Embryonic facial prominence (tissue), 1 donor: ENCODE measurements around the gene SCOC.

Experiments used
- DNase-seq: peaks from one replicate; pipeline ENCODE4 v3.0.0-alpha.2; 2016; ENCODE audit errors: extremely low spot score

Gene SCOC

DNA sequence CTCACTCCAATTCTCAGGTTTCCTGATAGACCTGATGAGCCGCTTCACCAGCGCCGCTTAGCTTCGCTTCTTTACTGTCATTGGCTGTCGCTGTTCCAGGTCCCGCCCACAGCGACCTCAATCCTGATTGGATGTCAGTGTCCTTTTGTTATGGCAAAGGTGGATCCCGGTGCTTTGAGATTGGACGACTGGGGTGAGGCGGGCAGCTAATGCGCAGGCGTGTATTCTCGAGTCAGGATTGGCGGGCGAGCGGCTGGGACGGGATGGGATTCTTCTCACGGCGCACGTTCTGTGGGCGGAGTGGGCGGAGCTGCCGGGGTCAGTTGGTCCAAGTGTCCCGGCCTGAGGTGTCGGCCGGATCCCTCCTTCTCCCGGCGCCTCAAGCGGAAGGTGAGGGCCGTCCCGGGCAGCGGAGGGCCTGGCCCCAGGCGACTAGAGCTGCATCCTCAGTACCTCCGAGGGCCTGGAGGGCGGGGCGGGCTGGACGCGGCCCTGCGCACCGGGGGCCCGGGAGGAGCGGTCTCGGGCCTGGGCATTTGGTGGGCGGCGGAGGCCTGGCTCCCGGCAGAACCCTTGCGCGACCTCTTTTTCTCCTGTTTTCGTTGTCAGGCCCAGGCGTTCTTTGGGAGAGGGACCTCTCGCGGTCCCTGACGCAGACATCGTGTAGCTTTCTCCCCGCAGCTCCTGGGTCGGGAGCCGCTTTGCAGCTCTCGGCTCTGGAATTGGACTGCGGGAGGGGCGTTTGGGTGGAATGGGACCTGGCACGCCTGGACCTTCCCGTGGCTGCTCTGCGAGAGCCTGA, at the start of gene SCOC:
Gene SCOC, plus strand, starts transcription at position 319 of the 802 bp plus-strand sequence. CDS start 5,525 bp downstream, outside the sequence.
- peak; percentile 97 for DNase-seq

DNA sequence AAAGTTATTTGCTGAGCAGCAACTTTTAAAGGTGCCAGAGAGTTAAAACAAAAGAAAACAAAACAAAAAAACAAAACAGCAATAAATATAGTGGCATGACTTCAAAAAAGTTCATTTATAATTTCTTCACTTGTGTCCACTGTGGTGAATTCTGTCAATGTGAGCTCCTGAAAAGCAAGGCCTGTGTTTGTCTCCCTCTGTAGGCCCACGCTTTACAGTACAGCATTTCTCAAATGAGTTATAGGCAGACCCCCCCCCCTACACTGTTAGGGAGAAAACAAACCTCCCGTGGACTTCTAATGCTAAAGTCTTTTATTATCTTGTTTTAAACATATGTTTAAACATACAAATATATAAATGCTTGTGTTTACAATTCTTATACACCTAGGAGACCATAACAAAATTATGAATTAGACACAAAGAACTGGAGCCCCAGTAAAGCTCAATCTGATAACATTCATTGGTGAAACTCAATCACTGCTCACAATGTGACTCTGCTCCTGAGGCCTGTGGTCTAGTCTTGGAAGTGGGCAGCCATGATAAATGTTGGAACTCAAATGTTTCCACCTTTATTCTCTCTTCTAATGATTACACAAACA, 47.0 kb upstream of the SCOC start:
- no peak for DNase-seq

DNA sequence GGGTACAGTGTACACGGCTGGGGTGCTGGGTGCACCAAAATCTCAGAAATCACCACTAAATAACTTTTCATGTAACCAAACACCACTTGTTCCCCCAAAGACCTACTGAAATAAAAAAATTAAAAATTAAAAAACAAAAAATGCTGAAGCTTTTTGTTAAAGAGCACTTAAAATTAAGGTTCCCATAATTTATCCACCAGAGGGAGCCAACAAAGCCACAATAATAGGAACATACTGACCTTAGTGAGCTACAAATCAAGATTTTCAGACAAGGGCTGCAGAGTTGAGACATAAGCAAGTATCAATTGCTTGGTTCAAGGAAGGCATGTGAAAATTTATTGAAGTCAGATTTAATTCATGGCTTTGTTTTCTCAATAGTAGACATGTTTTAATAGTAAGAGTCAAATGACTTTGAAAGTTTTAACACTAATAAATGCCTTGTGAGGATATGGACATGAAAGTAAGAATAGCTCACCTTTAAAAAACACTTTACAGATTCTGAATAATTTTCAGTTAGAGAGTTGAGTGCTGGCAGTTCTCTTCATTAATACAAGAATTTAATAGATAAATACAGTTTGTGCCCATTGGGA, 43.0 kb upstream of the SCOC start:
- no peak for DNase-seq

DNA sequence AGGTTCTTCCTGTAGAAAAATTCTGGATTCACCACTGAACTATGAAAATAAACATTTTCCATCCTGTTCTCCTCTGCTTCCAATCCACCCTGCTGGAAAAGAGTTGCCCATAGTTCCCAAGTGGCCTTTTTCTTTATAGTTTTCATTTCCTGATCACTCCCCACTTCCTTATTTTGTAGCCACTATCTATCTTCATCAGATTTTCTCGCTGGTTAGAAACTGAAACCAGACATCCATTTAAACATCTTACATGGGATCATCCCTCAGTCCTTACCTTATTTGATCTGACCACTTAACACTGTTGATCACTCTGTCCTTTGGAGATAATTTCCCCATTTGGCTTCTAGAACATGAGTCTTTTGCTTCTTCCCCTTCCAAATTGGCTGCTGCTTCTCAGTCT, 42.2 kb upstream of the SCOC start:
- no peak for DNase-seq

DNA sequence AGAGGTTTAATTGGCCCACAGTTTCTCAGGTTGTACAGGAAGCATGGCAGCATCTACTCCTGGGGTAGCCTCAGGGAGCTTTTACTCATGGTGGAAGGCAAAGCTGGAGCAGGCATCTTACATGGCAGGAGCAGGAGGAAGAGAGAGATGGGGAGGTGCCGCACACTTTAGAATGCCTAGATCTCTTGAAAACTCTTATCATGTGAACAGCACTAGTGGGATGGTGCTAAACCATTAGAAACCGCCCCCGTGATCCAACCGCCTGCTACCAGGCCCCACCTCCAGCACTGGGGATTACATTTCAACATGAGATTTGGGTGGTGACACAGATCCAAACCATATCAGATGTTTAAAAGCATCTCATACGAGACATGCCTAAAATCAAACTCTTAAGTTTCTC, 41.6 kb upstream of the SCOC start:
- no peak for DNase-seq

DNA sequence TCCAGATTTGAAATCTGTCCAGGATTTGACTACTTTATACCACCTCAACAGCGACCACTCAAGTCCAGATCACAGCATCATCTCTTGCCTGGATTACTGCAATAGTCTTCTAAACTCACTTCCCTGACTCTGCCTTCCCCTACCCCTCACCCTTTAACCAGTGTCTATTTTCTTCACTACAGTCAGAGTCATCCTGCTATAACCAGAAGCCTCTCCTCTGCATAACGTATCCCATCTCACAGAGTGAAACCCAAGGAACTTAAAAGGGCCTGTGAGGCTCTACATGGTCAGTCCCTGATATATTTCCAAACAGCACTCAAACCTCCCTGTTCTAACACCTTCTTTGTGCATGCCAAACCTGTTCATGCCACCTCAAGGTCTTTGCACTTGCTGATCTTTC, 40.7 kb upstream of the SCOC start:
- DNase-seq = no peak

DNA sequence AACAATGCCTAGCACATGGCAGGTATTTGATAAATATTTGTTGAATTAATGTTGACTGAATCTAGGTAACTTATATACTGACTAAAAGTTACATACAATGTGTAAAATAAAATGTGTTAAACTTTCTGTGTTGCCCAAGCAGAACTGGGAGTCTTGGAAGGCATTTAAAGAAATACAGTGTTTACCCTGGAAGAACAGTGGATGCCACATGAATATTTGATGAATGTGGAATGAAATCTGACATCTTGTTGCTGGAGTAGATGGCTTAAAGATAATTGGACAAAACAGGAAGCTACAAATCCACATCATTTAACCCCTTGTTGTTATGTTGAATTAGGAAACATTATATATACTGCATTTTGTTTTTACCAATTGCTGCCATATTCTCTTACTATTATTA, 39.9 kb upstream of the SCOC start:
- DNase-seq = no peak

DNA sequence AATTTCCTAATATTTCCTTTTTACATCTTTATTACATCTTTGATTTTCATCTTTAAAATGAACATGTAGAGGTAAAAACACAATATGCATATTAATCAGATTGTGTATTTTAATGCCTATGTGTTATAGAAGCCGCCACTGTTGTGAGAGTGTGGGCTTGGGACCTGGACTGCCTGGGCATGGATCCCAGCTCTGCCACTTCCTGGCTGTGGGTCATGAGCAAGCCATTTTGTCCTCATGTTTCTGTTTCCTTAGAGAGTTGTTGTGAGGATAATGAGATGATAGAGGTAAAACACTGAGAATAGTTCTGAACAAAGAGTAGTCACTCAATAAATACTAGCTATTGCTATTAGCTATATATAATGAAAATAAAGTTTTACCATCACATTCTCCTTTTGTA, 38.4 kb upstream of the SCOC start:
- DNase-seq = no peak

DNA sequence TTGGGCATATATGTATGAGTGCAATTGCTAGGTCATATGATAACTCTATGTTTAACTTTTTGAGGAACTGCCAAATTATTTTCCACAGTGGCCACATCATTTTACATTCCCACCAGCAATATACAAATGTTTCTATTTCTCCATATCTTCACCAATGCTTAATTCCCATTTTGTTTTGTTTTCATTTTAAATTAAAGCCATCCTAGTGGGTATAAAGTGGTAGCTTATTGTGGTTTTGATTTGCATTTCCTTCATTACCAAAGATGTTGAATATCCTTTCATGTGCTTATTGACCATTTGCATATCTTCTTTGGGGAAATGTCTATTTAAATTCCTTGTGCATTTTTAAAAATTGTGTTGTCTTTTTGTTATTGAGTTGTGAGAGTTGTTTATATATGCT, 36.7 kb upstream of the SCOC start:
- DNase-seq = no peak

DNA sequence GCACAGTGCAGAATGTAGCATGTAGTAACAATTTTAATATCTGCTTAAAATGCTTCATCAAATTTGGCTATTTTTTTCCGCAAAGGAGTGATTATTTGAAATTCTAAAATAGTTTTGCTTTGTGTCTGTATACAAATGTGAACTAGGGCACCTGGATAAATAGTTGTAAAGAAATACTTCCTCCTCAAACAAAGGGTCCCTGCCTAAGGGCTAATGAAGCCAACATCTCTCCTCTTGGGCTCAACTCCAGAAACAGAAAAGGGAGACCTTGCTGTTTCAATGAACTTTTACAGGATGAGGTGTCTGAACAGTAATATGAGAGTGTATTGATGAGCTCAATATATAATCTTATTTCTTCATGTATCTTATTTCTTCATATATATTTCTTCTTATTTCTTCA, 30.8 kb upstream of the SCOC start:
- no peak for DNase-seq

DNA sequence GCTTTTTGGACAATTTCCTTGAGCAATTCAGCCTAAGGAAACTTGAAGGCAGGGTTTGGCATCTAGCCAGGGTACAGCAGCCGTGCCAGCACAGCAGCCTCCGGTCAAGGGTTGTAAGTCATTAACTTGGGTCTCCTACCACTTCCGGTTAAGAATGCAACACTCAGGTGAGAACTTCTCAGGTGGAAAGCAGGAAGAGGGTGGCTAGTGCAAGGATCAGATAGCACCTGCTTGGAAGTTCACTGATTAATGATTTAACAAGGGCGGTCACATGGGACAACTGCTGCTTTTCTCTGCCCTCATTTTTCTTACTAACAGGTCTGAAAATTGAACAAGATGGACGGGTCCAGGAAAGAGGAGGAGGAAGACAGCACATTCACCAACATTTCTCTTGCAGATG, 30.1 kb upstream of the SCOC start:
- no peak for DNase-seq

DNA sequence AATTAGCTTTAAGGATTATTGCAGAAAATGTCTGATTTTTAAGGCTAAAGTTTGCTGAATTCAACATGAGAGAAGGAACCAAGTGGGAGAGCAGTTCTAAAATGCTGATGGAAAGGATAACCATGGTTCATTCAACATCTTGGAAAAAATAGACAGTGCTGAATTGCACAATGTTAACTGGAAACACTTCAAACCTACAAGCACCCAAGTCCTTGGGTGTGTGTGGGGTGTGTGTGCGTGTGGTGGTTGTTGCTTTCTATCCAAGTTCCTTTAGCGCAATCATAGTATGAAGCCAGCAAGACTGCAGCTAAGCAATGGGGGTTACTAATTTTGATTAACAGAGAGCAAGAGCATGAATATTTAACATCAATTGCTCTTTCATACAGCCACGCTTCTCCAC, 29.3 kb upstream of the SCOC start:
- DNase-seq = no peak

DNA sequence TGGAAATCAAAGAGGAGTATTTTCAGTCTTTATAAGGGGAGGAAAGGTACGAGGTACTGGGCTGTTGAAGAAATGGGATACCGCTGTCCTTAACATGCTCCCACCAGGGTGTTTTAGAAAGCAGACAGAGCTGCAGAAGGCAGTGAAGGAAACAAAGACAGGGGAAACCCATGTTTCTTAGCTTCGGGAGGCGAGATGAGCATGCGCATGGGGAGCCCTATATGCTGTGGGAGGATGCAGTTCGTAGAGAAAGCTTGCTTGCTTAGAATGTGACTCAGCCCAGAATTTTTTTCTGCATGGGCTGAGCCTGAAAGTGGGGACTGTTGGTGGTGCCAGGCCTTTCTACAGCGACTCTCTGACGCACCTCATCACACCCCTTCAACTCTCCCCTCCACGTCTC, 28.8 kb upstream of the SCOC start:
- DNase-seq = no peak

DNA sequence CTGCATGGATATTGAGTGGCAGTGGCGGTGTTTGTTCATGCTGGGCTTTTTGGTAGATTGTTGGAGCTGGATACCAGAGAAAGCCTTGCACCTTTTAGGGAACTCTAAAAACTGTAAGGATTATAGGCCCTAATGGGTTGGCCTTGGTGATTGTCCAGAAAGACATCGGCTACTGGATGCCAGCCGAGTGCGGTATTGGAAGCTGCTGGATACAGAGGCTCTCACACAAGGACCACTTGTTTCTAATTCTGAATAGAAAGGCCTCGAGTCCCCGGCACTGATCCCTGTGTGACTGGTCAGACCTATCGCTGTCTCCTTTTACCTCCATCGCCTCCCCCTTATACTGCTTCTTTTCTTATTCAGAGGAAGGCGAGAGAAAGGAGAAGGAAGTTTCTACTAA, 27.3 kb upstream of the SCOC start:
- DNase-seq = no peak

DNA sequence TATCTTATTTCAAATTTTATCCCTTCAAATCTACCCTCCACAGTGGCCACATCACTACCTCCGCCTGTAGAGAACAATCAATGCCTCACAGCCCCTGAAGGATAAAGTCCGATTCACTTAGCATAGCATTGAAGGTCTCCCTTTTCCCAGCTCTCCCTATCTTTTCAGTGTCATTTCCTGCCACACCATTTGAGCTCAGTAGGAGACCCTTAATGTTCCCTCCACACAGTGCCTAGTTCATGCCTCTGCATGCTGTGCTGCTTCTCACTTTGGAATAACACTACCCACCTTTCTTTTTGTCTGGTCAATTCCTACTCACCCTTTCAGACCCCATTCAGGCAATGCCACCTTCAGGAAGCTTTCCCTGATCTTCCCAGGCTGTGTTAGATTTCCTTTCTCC, 23.6 kb upstream of the SCOC start:
- no peak for DNase-seq

DNA sequence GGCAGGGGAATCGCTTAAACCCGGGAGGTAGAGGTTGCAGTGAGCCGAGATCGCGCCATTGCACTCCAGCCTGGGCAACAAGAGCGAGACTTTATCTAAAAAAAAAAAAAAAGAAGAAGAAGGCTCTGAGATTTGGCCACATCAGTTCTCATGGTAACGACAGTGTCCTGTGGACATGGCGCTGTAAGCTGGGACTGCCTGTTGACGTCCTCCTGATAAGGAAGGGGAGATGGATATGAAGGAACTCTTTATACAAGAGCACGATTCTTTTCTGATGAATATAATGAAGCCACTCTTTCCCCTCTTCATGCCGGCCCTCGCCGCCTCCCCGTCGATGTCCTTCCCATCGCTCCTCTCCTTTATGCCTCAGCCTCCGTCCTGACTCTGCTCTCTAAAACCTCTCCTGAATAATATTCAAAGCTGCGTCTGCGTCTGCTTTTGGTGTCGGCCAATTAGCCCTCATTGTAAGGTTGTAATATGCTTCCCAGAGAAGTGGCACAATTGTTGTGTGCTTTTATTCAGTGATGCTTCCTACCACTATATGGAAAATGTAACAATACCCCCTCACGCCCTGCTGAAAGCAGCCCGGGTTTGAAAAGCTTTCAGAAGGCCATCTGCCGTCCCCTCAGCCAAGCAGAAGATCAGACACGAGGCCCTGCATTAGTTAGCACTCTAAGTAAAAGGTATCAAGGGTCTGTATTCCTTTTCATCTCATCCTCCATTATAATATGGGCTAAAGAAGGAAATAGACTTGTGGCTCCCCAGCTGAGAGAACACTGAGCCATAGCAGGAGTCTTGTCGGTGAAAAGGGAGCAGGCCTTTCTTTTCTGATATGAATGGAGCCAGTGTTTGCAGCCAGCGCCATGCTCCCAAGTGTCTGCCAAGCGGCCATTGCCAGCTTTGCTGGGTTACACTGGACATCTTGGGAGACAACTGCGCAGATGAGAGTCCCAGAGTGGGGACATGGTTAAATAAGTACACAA, 22.1 kb upstream of the SCOC start:
- no peak for DNase-seq

DNA sequence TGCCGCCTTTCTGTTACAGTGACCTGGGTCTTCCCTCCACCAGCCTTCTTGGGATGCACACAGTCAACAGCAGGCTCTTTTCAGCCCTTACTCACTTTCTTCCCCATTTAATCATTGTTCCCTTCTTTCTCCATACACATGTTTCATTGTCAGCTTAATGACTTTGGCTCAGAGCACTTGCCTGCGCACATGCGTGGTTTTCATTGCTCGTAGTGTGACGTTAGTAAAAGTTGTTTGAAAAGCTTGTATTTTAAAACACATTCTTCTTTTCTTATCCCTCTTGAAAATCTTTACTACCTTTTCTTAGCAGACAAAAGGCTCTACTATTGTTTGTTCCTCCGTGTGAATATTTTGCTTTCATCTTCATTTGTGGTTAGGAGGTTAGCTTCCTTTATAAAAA, 19.7 kb upstream of the SCOC start:
- no peak for DNase-seq

DNA sequence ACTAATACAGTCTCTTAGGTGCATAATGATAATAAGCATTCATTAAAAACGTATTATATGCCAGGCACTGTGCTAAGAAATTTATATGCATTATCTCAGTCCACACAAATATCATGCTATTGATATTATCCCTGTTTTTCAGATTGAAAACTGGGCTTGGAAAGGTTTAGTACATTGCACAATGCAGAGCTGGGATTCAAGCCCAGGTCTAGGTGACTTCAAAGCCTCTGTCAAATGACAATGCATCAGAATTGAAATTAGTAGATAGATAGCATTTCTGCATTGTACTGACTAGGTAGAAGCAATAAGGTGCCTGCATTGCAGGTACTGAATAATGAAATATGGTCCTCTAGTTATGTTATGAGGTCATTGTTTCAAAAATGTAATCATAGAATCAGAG, 18.2 kb upstream of the SCOC start:
- no peak for DNase-seq

DNA sequence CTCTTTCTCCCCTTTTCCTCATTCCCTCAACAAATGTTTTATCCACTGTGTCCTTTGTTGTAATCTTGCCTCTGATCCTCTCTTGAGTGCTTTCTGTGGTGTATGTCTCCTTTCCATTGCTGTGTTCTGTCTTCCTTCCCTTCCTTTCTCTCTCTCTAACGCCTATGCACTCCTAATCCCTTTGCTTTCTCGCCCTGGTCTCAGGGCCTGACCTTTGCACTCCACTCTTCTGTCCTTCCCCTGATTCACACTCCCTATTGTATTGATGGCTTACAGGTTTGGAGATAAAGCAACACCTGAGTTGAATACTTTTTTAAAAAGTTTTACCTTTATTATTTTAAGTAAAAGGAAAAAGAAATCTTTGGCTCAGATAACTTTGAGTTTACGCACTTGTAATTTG, 15.6 kb upstream of the SCOC start:
- no peak for DNase-seq

DNA sequence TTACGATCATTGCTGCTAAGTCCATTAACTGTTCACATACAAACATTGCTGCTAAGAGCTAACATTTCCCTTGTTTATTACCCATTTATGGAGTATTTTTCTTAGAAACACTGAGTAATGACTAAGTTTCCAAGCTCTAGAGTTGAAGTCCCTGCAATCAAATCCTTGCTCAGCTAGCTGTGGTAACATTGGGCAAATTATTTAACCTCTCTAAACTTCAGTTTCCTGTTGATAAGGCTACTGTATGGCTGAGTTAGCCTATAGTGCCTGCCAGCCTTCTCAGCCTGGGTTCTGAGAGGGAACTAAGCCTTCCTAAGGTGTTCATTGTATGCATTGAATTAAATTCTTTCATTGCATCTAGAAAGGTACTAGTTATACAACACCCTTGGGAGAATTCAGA, 15.2 kb upstream of the SCOC start:
- DNase-seq = no peak

DNA sequence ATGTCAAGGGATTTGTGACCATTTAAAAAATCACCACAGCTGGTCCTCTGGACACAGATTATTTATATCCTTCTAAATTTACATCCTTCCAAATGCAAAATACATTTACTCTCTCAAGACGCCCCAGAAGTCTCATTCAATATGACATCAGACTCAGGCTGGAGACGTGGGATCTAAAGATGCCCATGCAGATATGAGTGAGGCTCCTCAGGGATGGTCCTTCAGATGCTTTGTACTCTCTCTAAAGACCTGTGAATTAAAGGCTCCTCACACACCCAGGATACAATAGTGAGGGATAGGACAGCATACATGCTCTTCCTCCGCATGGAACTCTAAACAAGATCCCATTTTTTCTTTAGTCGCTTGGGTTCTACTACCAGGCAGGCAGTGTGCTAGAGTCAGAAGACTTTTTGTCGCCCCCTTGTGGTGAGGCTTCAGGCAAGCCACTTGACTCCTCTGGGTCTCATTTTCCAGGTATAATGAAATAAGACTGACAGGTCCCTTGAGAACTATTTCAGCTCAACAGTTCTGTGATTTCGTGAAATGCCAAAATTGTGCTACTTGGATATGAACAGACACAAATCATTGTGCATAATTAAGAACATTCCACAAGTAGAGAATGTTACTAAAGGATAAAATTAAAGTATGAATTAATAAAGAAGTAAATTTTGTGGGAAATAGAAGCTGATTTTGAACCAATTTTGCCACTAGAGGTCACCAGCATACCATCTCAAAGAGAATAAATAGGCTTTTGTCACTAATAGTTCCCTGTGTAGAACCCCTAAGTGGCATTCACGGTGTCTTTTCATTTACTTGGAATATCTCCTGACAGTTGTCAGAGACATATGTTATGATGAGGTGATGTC, 13.7 kb upstream of the SCOC start:
- DNase-seq = no peak
